Activated T-cell treated with anti-CD3 and anti-CD28 coated beads, Interleukin-2, amount 50 U/mL, for 4 hours (primary cell): ENCODE results near the gene FTO. TPM values are rescaled to one million over a fixed set of nuclear protein-coding genes. Genes with fewer than 3 reads are reported as not detected.

Experiments used
- ATAC-seq, 2 donors: fragments of 200-7000 bp; cut with Tn5 transposase; one replicate each; pipeline ENCODE4 v1.10.0; 2021
- DNase-seq: peaks from one replicate; pipeline ENCODE4 v3.0.0-alpha.2; 2020
- H3K27me3 Mint-ChIP-seq: one replicate; pipeline ENCODE4 v1.8.0; 2021; ENCODE audit warnings: low read depth, mixed read lengths
- H3K36me3 Mint-ChIP-seq: one replicate; pipeline ENCODE4 v1.8.0; 2022; ENCODE audit warnings: mixed read lengths; ENCODE audit not compliant: insufficient read depth
- H3K4me1 Mint-ChIP-seq: one replicate; pipeline ENCODE4 v1.8.0; 2021; ENCODE audit warnings: low read depth, mixed read lengths
- H3K4me3 Mint-ChIP-seq: one replicate; pipeline ENCODE4 v1.8.0; 2021; ENCODE audit warnings: mild to moderate bottlenecking, moderate library complexity, mixed read lengths
- H3K9me3 Mint-ChIP-seq: one replicate; pipeline ENCODE4 v1.8.0; 2021; ENCODE audit warnings: mixed read lengths
- total RNA-seq, 3 donors: library from RNA; stranded (reverse); gene quantifications; one replicate each; pipeline ENCODE4 v1.2.1, GENCODE V29; 2021

Gene FTO
- total RNA-seq, 3 donors from 2014 or later: 41.3 to 47.8 (median 43.1) TPM

- Mint-ChIP-seq H3K27me3 (no peaks in the 10 kb centered on the region), H3K9me3 (no peaks in the 10 kb centered on the region), H3K4me1 (no peaks in the 10 kb centered on the region), H3K4me3 (no peak overlapping the region), H3K36me3 (peaks cover 8% of the 10 kb centered on the region)
- no peak for ATAC-seq
- no peak for DNase-seq
These were observed 258.1 kb downstream of the FTO start for GRCh38 chr16:53962041-53962440.

- Mint-ChIP-seq H3K4me1 (no peaks in the 10 kb centered on the region), H3K27me3 (no peaks in the 10 kb centered on the region), H3K36me3 (peaks cover 5% of the 10 kb centered on the region), H3K4me3 (no peak overlapping the region), H3K9me3 (no peaks in the 10 kb centered on the region)
- no peak for DNase-seq
- ATAC-seq: no peak
These were observed 260.3 kb downstream of the FTO start for GRCh38 chr16:53964145-53964790.

- no peak overlapping the region for H3K4me3 Mint-ChIP-seq
- ATAC-seq (no peak), DNase-seq (no peak)
- H3K9me3 Mint-ChIP-seq: no peaks in the 10 kb centered on the region
- no peaks in the 10 kb centered on the region for H3K4me1 Mint-ChIP-seq
- peaks cover 3% of the 10 kb centered on the region for H3K36me3 Mint-ChIP-seq
- no peaks in the 10 kb centered on the region for H3K27me3 Mint-ChIP-seq
These were observed 263.0 kb downstream of the FTO start for GRCh38 chr16:53966821-53967571.

GRCh38 chr16:53967572-53967971 is 263.6 kb downstream of the FTO start:
- no peaks in the 10 kb centered on the region for H3K27me3 Mint-ChIP-seq
- H3K36me3 Mint-ChIP-seq: peaks cover 3% of the 10 kb centered on the region

GRCh38 chr16:53968454-53968853 is 264.5 kb downstream of the FTO start:
- Mint-ChIP-seq H3K36me3 (peaks cover 3% of the 10 kb centered on the region), H3K27me3 (no peaks in the 10 kb centered on the region), H3K4me3 (no peak overlapping the region), H3K4me1 (no peaks in the 10 kb centered on the region), H3K9me3 (no peaks in the 10 kb centered on the region)
- no peak for ATAC-seq
- DNase-seq: no peak

More at GRCh38 chr16:53967572-53967971, 263.6 kb downstream of the FTO start:
- no peak overlapping the region for H3K4me3 Mint-ChIP-seq
- H3K9me3 Mint-ChIP-seq: no peaks in the 10 kb centered on the region
- ATAC-seq (no peak), DNase-seq (no peak)
- no peaks in the 10 kb centered on the region for H3K4me1 Mint-ChIP-seq

GRCh38 chr16:53968896-53969295 is 264.9 kb downstream of the FTO start:
- Mint-ChIP-seq H3K4me3 (no peak overlapping the region), H3K4me1 (no peaks in the 10 kb centered on the region), H3K36me3 (peaks cover 3% of the 10 kb centered on the region), H3K9me3 (no peaks in the 10 kb centered on the region), H3K27me3 (no peaks in the 10 kb centered on the region)
- ATAC-seq: no peak
- no peak for DNase-seq

- no peaks in the 10 kb centered on the region for H3K27me3 Mint-ChIP-seq
- no peaks in the 10 kb centered on the region for H3K9me3 Mint-ChIP-seq
- H3K4me3 Mint-ChIP-seq: no peak overlapping the region
- DNase-seq (no peak), ATAC-seq (no peak)
- no peaks in the 10 kb centered on the region for H3K4me1 Mint-ChIP-seq
- H3K36me3 Mint-ChIP-seq: peaks cover 3% of the 10 kb centered on the region
These were observed 267.7 kb downstream of the FTO start for GRCh38 chr16:53971616-53972015.

GRCh38 chr16:53973021-53973420 is 269.1 kb downstream of the FTO start:
- H3K4me3 Mint-ChIP-seq: no peak overlapping the region
- no peaks in the 10 kb centered on the region for H3K4me1 Mint-ChIP-seq
- DNase-seq (no peak), ATAC-seq (no peak)
- no peaks in the 10 kb centered on the region for H3K9me3 Mint-ChIP-seq
- no peaks in the 10 kb centered on the region for H3K36me3 Mint-ChIP-seq
- H3K27me3 Mint-ChIP-seq: no peaks in the 10 kb centered on the region

- no peak for ATAC-seq
- no peak for DNase-seq
These were observed 270.6 kb downstream of the FTO start for GRCh38 chr16:53974484-53975080.

GRCh38 chr16:53980675-53981074 is 276.7 kb downstream of the FTO start:
- H3K36me3 Mint-ChIP-seq: peaks cover 3% of the 10 kb centered on the region
- no peak for ATAC-seq
- H3K4me3 Mint-ChIP-seq: no peak overlapping the region

More at GRCh38 chr16:53974484-53975080, 270.6 kb downstream of the FTO start:
- Mint-ChIP-seq H3K9me3 (no peaks in the 10 kb centered on the region), H3K36me3 (peaks cover 3% of the 10 kb centered on the region), H3K4me3 (no peak overlapping the region), H3K27me3 (no peaks in the 10 kb centered on the region), H3K4me1 (no peaks in the 10 kb centered on the region)

GRCh38 chr16:53982631-53983042 is 278.7 kb downstream of the FTO start:
- no peaks in the 10 kb centered on the region for H3K9me3 Mint-ChIP-seq
- ATAC-seq (no peak), DNase-seq (no peak)
- H3K36me3 Mint-ChIP-seq: peaks cover 3% of the 10 kb centered on the region
- H3K4me1 Mint-ChIP-seq: no peaks in the 10 kb centered on the region
- H3K27me3 Mint-ChIP-seq: no peaks in the 10 kb centered on the region
- no peak overlapping the region for H3K4me3 Mint-ChIP-seq

More at GRCh38 chr16:53980675-53981074, 276.7 kb downstream of the FTO start:
- H3K27me3 Mint-ChIP-seq: no peaks in the 10 kb centered on the region
- no peak for DNase-seq
- H3K9me3 Mint-ChIP-seq: no peaks in the 10 kb centered on the region
- no peaks in the 10 kb centered on the region for H3K4me1 Mint-ChIP-seq

- Mint-ChIP-seq H3K4me1 (no peaks in the 10 kb centered on the region), H3K4me3 (no peak overlapping the region), H3K27me3 (no peaks in the 10 kb centered on the region), H3K36me3 (no peaks in the 10 kb centered on the region), H3K9me3 (no peaks in the 10 kb centered on the region)
- DNase-seq (no peak), ATAC-seq (no peak)
These were observed 281.0 kb downstream of the FTO start for GRCh38 chr16:53984936-53985335.

- DNase-seq (no peak), ATAC-seq (no peak)
- no peaks in the 10 kb centered on the region for H3K27me3 Mint-ChIP-seq
- H3K4me3 Mint-ChIP-seq: no peak overlapping the region
- no peaks in the 10 kb centered on the region for H3K9me3 Mint-ChIP-seq
- H3K4me1 Mint-ChIP-seq: no peaks in the 10 kb centered on the region
- peaks cover under 1% of the 10 kb centered on the region for H3K36me3 Mint-ChIP-seq
These were observed 281.9 kb downstream of the FTO start for GRCh38 chr16:53985861-53986260.

- H3K27me3 Mint-ChIP-seq: no peaks in the 10 kb centered on the region
- no peaks in the 10 kb centered on the region for H3K4me1 Mint-ChIP-seq
- no peak for ATAC-seq
- H3K4me3 Mint-ChIP-seq: no peak overlapping the region
- H3K36me3 Mint-ChIP-seq: peaks cover 3% of the 10 kb centered on the region
- DNase-seq: no peak
- H3K9me3 Mint-ChIP-seq: no peaks in the 10 kb centered on the region
These were observed 282.8 kb downstream of the FTO start for GRCh38 chr16:53986793-53987192.

GRCh38 chr16:53988136-53988535 is 284.2 kb downstream of the FTO start:
- no peak for ATAC-seq
- Mint-ChIP-seq H3K27me3 (no peaks in the 10 kb centered on the region), H3K36me3 (peaks cover 3% of the 10 kb centered on the region)

More at GRCh38 chr16:53988136-53988535, 284.2 kb downstream of the FTO start:
- Mint-ChIP-seq H3K4me1 (no peaks in the 10 kb centered on the region), H3K4me3 (no peak overlapping the region), H3K9me3 (no peaks in the 10 kb centered on the region)
- DNase-seq: no peak
